HG02623 (cell line): ENCODE data around the gene FAM222B.
A peak's percentile ranks its signal among the peaks of the same experiment; 100 is the strongest.

Experiments
- ATAC-seq: cut with Tn5 transposase; IDR thresholded peaks from one replicate; pipeline ENCODE4 v1.9.1; 2021; ENCODE audit warnings: moderate library complexity; ENCODE audit not compliant: unreplicated experiment

FAM222B gene

GRCh38 chr17:28715217-28715616 is 127.4 kb downstream of the FAM222B start:
- no peak for ATAC-seq

DNA sequence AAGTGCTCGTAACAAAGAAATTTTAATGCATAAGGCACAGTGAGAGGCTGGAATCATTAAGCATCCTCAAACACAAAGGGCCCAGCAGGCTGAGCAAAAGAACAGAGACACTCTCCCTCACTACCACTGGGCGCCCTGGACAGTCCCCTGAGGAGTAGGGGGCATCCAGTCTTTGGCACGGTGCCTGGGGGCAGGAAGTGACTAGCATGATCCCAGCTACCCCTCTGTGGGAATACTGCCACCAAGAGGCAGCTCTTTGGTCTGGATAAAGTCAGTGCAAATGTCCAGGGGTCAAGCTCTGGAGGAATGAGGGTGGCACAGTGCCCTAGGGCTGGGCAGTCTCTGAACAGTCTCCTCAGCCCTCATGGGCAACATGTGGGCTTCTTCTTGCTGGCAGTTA is 128.3 kb downstream of the FAM222B start:
- ATAC-seq = no peak

DNA sequence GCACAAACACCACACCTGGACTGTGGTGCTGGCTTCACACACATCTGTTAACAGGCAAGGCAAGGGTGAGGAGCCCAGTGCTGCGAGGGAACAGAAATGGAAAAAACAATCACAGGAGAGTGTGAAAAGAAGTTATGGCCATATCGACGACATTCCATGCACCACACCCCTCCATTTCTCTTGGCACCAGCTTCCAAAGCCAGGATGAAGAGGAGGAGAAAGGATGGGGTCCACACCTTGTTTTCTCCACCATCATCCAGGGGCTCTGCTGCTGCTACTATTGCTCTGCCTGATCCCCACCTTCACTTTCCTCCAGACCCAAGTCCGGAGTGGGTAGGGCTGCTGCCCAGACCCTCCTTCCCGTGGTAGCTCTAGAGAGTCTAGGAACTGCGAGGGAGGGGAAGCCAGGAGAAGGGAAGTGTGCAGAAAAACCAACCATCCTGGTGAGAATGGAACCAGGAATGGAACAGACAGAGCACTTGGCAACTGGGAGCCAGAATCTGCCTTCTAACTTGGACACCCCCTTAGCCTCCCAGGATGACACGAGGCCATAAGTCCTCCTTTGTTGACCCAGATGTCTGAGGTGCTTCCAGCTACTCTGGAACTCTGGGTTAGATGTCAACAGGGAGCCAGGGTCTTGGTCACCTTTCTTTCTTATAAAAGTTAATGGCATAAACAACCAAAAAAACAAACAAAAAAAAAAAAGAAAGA is 129.7 kb downstream of the FAM222B start:
- no peak for ATAC-seq

- no peak for ATAC-seq
These were observed 130.4 kb downstream of the FAM222B start for GRCh38 chr17:28712032-28712704.

DNA sequence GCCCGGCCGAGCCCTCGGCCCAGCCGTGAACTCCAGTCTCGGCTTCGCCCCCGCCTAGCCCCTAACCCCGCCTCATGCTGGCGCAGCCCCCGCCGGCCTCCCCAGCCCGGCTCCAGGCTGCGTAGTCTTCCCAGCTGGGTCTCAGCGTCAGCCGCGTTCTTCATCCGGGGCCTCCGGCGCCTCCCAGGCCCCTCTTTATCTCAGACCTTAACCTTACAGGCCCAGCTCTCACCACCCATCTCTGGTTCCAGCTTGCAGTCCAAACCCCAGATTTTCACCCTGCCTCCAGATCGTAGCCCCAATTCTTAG is 130.9 kb downstream of the FAM222B start, which contains the start of gene PROCA1:
PROCA1 (minus strand) TSS at position 166 of the 309 bp plus-strand sequence. CDS start 228 bp downstream, outside the sequence.
- no peak for ATAC-seq

- peak; percentile 66 for ATAC-seq
These were observed 131.5 kb downstream of the FAM222B start for GRCh38 chr17:28710861-28711722.

- no peak for ATAC-seq
These were observed 135.3 kb downstream of the FAM222B start for GRCh38 chr17:28707339-28707720.

DNA sequence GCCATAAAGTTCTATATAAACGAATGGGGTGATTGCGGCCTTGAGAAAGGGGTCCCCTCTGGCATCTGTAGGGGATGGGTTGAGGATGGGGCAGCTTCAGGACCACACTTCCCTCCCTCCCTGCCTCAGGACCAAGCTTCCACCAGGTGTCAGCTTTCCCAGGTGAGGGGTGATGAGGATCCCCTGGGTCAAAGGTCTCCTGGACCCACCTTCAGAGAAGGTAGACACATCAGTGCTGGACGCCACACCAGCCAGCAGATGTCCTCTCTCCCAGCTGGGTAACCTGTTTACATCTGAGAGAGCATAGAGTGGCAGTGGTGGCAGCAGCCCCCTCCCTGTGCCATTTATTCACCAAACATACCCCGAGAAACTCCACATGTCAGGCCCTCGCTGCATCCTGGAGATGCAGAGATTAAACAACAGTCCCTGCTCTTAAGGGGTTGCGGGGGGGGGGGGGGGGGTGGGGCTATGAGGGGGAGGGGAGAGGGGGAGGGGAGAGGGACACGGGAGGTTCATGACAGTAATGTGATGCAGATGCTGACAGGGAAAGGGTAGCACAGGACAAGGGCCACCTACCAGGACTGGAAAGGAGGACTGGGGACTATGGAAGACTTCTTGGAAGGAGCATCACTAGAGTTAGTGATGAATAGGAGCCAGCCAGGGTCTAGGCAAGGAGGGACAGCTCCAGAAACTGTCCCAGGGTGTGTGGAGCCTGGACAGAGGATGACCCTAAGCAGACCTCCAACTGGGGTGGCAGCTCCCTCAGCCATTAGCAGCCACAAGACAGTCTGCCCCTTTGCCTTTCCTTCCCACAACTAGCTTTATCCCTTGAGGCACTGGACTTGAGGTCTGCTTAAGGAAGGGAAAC is 135.9 kb downstream of the FAM222B start:
- no peak for ATAC-seq
